ENCODE measurements around the gene DFFB. TPM values are rescaled to one million over a fixed set of nuclear protein-coding genes. Genes with fewer than 3 reads are reported as not detected.

The DFFB gene
- total and polyA plus RNA-seq, 9 of the 15 experiments (the other 6 are each of a cell fraction or from before 2014, with no cell fraction given) = 2.3 to 15.8 (median 11.5) TPM

DNA sequence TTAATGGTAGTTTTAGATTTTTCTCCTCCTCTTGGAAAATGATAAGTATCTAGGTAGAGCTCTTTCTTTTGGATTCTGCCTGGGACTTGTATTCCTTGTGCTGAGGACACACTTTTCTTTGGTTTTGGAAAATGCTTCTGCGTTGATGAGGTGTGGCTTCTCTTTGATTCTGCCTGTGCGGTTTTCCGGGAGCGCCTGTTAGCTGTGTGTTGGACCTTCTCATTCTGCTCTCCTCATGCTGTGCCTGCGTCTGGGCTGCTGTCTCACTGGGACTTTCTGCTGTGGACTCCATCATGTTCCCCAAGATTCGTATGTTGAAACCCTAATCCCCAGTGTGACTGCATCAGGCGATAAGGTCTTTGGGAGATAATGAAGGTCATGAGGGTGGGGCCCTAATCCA is 21.8 kb downstream of the DFFB start (continued):
- TF ChIP-seq MYNN (IDR thresholded peaks at IDR 0.05) = no peak
- TF ChIP-seq MYNN (CRISPR knock-in tag; IDR thresholded peaks at IDR 0.05) = no peak
- TF ChIP-seq SIRT6 (IDR thresholded peaks at IDR 0.05; ENCODE audit: low read depth, low read length) = no peak
- TF ChIP-seq CBX8 (IDR thresholded peaks at IDR 0.05; ENCODE audit: borderline replicate concordance, extremely low read depth, low read depth, low read length, poor library complexity, severe bottlenecking) = no peak
- TF ChIP-seq XRCC3 (IDR thresholded peaks at IDR 0.05) = 0 out of 2 replicates have a peak, but pooled peaks have one; percentile 39
- no peak for TF ChIP-seq SIX5 (IDR thresholded peaks at IDR 0.05; ENCODE audit: borderline replicate concordance in 1 of 2, insufficient read depth in 1 of 2, low read depth in 1 of 2, low read length in 2 of 2)
- no peak for TF ChIP-seq CEBPB (tag; IDR thresholded peaks at IDR 0.05)
- no peak for TF ChIP-seq ZNF239 (CRISPR knock-in tag; IDR thresholded peaks at IDR 0.05)
- TF ChIP-seq ZNF384 (IDR thresholded peaks at IDR 0.05; ENCODE audit: low read depth, low read length) = no peak
- no peak for TF ChIP-seq GABPB1 (CRISPR knock-in tag; IDR thresholded peaks at IDR 0.05)

DNA sequence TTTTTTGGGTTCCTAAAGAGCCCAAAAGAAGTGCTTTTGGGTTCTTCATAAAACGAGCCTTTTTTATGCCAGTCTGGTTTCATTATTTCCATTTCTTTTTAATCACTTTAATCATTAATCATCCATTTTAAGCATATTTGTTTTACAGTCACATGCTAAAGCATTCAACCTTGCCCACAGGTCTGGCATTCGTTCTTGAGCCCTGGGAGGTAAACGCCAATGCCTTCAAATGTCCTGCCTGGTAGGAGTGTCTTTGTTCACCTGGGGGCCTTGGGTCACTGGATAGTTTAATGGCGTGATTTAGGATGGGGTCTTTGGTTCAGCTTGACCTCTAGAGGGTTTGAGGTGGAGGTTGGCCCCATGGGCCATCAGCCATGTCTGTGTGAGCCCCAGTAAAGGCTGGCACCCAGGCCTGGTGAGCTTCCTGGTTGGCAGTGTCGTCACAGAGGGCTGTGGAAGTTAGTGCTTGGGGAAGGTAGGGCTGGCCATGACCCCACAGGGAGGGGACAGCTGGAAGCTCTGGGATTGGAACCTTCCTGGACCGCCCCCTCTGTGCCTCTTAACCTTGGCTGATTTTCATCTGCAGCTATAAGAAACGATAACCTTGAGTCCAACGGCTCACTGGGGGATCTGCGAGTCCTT is 22.6 kb downstream of the DFFB start:
- Histone ChIP-seq H3K27me3 (ENCODE audit: control insufficient read depth in 2 of 2, insufficient read depth in 2 of 2, low read length in 2 of 2) (no peaks in the 10 kb centered on the region), H3K27ac (ENCODE audit: extremely low read depth, low read depth, low read length) (no peak overlapping the region), H4K20me1 (replicated peaks; ENCODE audit: control insufficient read depth, insufficient read depth, low read length) (no peaks in the 10 kb centered on the region), H3K79me2 (ENCODE audit: control insufficient read depth, insufficient read depth, low read length) (no peaks in the 10 kb centered on the region), H3K4me1 (replicated peaks in 1 of 2; ENCODE audit: control insufficient read depth in 2 of 2, insufficient read depth in 2 of 2, low read length in 2 of 2) (peaks cover 0 to 18% of the 10 kb centered on the region in 2 experiments; a peak in 3 of 5 replicates), H3K4me2 (ENCODE audit: insufficient read depth, low read length) (no peak overlapping the region), H3K36me3 (ENCODE audit: control insufficient read depth, insufficient read depth, low read length) (peaks cover 41% of the 10 kb centered on the region; the same call in 2 of the 3 replicates), H3K9me3 (replicated peaks; ENCODE audit: control insufficient read depth, insufficient read depth, low read depth, low read length) (peaks cover 4% of the 10 kb centered on the region), H2AFZ (ENCODE audit: low read depth, low read length) (no peak overlapping the region), H3K9me1 (ENCODE audit: control insufficient read depth, insufficient read depth, low read length) (no peaks in the 10 kb centered on the region), H3K4me3 (no peak overlapping the region), H3K9ac (ENCODE audit: insufficient read depth in 1 of 2, low read depth in 2 of 2, low read length in 2 of 2) (no peak overlapping the region)
- WGBS (ENCODE audit: insufficient coverage, low coverage, missing lambda C conversion rate) = 75% methylated on average over 9 of the region's 9 CpGs
- DNase-seq (ENCODE audit: extremely low read depth in 1 of 4, low spot score in 3 of 4) = no peak
- intact Hi-C loops (cut with micrococcal nuclease) (no loop called here), in situ Hi-C loops (cut with MboI) (no loop called here)
- BruUV-seq (replicated peaks) = no TSS peak
- POLR2A ChIA-PET = interaction anchor here (0.5 to 1.4 kb wide), 3 partner anchors 16 to 159 kb away, joined by 3 to 8 read pairs (median 5); partner anchors contain the start of gene C1orf174
- FAIRE-seq = no peak
- CTCF ChIA-PET (ENCODE audit: low intra/inter-chr PET ratio) = no interaction called here
- no peak for ATAC-seq
- TF ChIP-seq ZHX1 (conservative IDR thresholded peaks at IDR 0.05; ENCODE audit: low read length) (no peak), KDM1A (IDR thresholded peaks at IDR 0.05) (no peak), EP400 (IDR thresholded peaks at IDR 0.05) (no peak), ETV6 (IDR thresholded peaks at IDR 0.05; ENCODE audit: borderline replicate concordance in 1 of 2, low read depth in 2 of 2, low read length in 1 of 2) (no peak), ETV6 (CRISPR knock-in tag; IDR thresholded peaks at IDR 0.05; ENCODE audit: borderline replicate concordance) (no peak), ZKSCAN3 (CRISPR knock-in tag; IDR thresholded peaks at IDR 0.05) (no peak), ZNF263 (CRISPR knock-in tag; IDR thresholded peaks at IDR 0.05; ENCODE audit: borderline replicate concordance) (no peak), BRF1 (IDR thresholded peaks at IDR 0.05; ENCODE audit: borderline replicate concordance, extremely low read depth, insufficient read length) (no peak), MCM7 (IDR thresholded peaks at IDR 0.05) (no peak), SRSF9 (IDR thresholded peaks at IDR 0.05; ENCODE audit: borderline replicate concordance, low read depth, low read length) (no peak), ZNF77 (CRISPR knock-in tag; IDR thresholded peaks at IDR 0.05) (no peak)

All from K562 (cell line).